ENCODE results near the gene TMOD2.

- TF ChIP-seq EZH2 (IDR thresholded peaks at IDR 0.05; ENCODE audit: insufficient read depth, low read length): no peak
- TF ChIP-seq CTCF (IDR thresholded peaks at IDR 0.05; ENCODE audit: insufficient read depth, low read depth, low read length): peak; percentile 18
Measured at GRCh38 chr15:51782357-51782896, 31.0 kb downstream of the TMOD2 start.

All from astrocyte (in vitro differentiated cells and primary cell).